HCT116 (cell line): ENCODE measurements around the gene ADARB1. TPM values are rescaled to one million over a fixed set of nuclear protein-coding genes. Genes with fewer than 3 reads are reported as not detected.

Experiments used
- ATAC-seq: fragments of 200-7000 bp; cut with Tn5 transposase; 2 replicates; pipeline ENCODE4 v1.9.1; 2020; ENCODE audit warnings: mild to moderate bottlenecking, moderate library complexity
- BruUV-seq: library from RNA; stranded (reverse); fragments of 400-500 nt; replicated peaks from 2 replicates; lab custom pipeline; 2021; lab: Mats Ljungman, UMichigan
- CTCF ChIA-PET: fragments of 300-600 bp; sonication (Branson Sonifier 250); formaldehyde crosslinking; loops from one replicate; lab custom pipeline; 2021; ENCODE audit warnings: antibody characterized with exemption; lab: Charles Lee
- POLR2A ChIA-PET: fragments of 300-600, 350-600 bp; sonication (Branson Sonifier 250); formaldehyde crosslinking; loops from one replicate; lab custom pipeline; 2021; ENCODE audit warnings: antibody characterized with exemption; lab: Charles Lee
- RAD21 ChIA-PET, 2 experiments: fragments of 300-600 bp; sonication (Branson Sonifier 250); formaldehyde crosslinking; loops; one replicate each; lab custom pipeline; 2023; ENCODE audit warnings: low total read pairs in 2 of 2; ENCODE audit not compliant: uncharacterized antibody in 2 of 2, unreplicated experiment in 2 of 2, low non-redundant PET in 1 of 2; lab: Charles Lee
- DNase-seq: peaks from one replicate; pipeline ENCODE4 v3.0.0-alpha.2; 2010; ENCODE audit warnings: low read depth, low spot score
- H2AFZ ChIP-seq: fragments of 200-600 bp; shearing (Covaris generic), sonication (generic); 2 replicates; pipeline ENCODE4 v1.6.1; 2017; ENCODE audit warnings: low read depth, mixed run types, mixed read lengths, antibody characterized with exemption, low read length; ENCODE audit not compliant: poor library complexity, severe bottlenecking
- H3K27ac ChIP-seq: 2 replicates; pipeline ENCODE4 v1.5.1; 2012; ENCODE audit warnings: low read depth, low read length
- H3K27me3 ChIP-seq: fragments of 200-600 bp; sonication (generic); 2 replicates; pipeline ENCODE4 v1.6.1; 2016; ENCODE audit warnings: mixed run types, low read length, mixed read lengths; ENCODE audit not compliant: insufficient read depth
- H3K36me3 ChIP-seq, 2 experiments: fragments of 200-500 bp in 1 of 2; fragments of 200-600 bp in 1 of 2; sonication (Bioruptor generic) in 1 of 2; sonication (generic) in 1 of 2; 2 replicates each; pipeline versions ENCODE4 v1.5.1 to v1.6.1; 2014 to 2016; ENCODE audit warnings: low read length in 2 of 2, inconsistent platforms in 1 of 2, mixed read lengths in 1 of 2, mixed run types in 1 of 2; ENCODE audit not compliant: insufficient read depth in 2 of 2, control insufficient read depth in 1 of 2
- H3K4me1 ChIP-seq, 2 experiments: fragments of 200-600 bp in 1 of 2; sonication (generic) in 1 of 2; 2 replicates each; pipeline versions ENCODE4 v1.5.1 to v1.6.1; 2012 to 2017; ENCODE audit warnings: low read length in 2 of 2, inconsistent platforms in 1 of 2, mild to moderate bottlenecking in 1 of 2, mixed read lengths in 1 of 2, mixed run types in 1 of 2, moderate library complexity in 1 of 2; ENCODE audit not compliant: insufficient read depth in 2 of 2, control insufficient read depth in 1 of 2
- H3K4me2 ChIP-seq: fragments of 200-600 bp; sonication (generic); 2 replicates; pipeline ENCODE4 v1.6.1; 2017; ENCODE audit warnings: mixed run types, low read length, mixed read lengths
- H3K4me3 ChIP-seq, 2 experiments: fragments of 200-600 bp in 1 of 2; sonication (generic) in 1 of 2; replicated peaks in 1 of 2; 2 replicates each; pipeline ENCODE4 v1.5.1; 2011 to 2016; ENCODE audit warnings: low read length in 2 of 2, control low read depth in 1 of 2, low read depth in 1 of 2, mild to moderate bottlenecking in 1 of 2, mixed read lengths in 1 of 2, mixed run types in 1 of 2
- H3K79me2 ChIP-seq: fragments of 200-600 bp; sonication (generic); 2 replicates; pipeline ENCODE4 v1.6.1; 2017; ENCODE audit warnings: mild to moderate bottlenecking, mixed run types, low read length, moderate library complexity, mixed read lengths; ENCODE audit not compliant: insufficient read depth
- H3K9ac ChIP-seq: fragments of 200-600 bp; sonication (generic); 2 replicates; pipeline ENCODE4 v1.6.1; 2016; ENCODE audit warnings: low read length, mixed read lengths
- H3K9me2 ChIP-seq: fragments of 200-600 bp; sonication (generic), shearing (Covaris generic); 2 replicates; pipeline ENCODE4 v1.6.1; 2017; ENCODE audit warnings: mixed run types, mild to moderate bottlenecking, moderate library complexity; ENCODE audit not compliant: insufficient read depth
- H3K9me3 ChIP-seq, 2 experiments: fragments of 200-500 bp in 1 of 2; fragments of 200-600 bp in 1 of 2; sonication (Bioruptor generic) in 1 of 2; sonication (generic) in 1 of 2; 2 replicates each; pipeline ENCODE4 v1.6.1; 2014 to 2017; ENCODE audit warnings: low read length in 2 of 2, mixed read lengths in 2 of 2, inconsistent platforms in 1 of 2, low read depth in 1 of 2, mild to moderate bottlenecking in 1 of 2, mixed run types in 1 of 2, moderate library complexity in 1 of 2; ENCODE audit not compliant: control insufficient read depth in 1 of 2, insufficient read depth in 1 of 2
- H4K20me1 ChIP-seq: fragments of 200-600 bp; sonication (generic), shearing (Covaris generic); 2 replicates; pipeline ENCODE4 v1.6.1; 2017; ENCODE audit warnings: mixed run types, mild to moderate bottlenecking, moderate library complexity; ENCODE audit not compliant: insufficient read depth
- CEBPB ChIP-seq: IDR thresholded peaks from 2 replicates; pipeline ENCODE4 v1.6.1; 2012; ENCODE audit warnings: low read depth
- EGR1 ChIP-seq: IDR thresholded peaks from 2 replicates; pipeline ENCODE4 v1.6.1; 2012; ENCODE audit warnings: low read depth
- EZH2 ChIP-seq: fragments of 200-600 bp; sonication (generic); IDR thresholded peaks from 2 replicates; pipeline ENCODE4 v1.6.1; 2017; ENCODE audit warnings: antibody characterized with exemption, mixed run types
- ZFX ChIP-seq: fragments of 450-650 bp; IDR thresholded peaks from 2 replicates; pipeline ENCODE4 v1.6.1; 2017
- intact Hi-C: fragments of 100-400 bp; cut with micrococcal nuclease; formaldehyde crosslinking; loops from 2 replicates; pipeline ENCODE4 v1.10.0; 2022
- total RNA-seq: library from RNA; stranded (reverse); gene quantifications from one replicate; pipeline ENCODE4 v1.2.1, GENCODE V29; 2021; ENCODE audit not compliant: unreplicated experiment

ADARB1 gene
- total RNA-seq, 1 experiment from 2014 or later: 13.5 TPM

DNA sequence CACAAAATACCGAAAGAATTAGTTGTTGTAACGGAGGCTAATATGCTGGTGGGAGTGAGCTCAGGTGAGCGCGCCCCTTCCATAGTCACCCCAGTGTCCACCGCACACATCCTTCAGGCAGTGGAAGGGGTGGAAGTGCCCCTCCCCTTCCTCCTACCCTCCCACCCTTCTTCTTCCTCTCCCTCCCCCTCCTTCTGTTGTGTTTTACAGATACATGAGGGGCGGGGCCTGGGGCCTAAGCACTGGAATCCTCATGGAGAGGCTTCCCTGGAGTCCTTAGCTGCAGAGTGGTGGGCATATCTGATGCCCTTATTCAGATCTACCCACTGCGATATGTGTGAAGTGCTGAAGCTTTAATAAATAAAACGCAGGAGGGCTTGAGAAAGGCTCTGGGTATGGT, 10.3 kb upstream of the ADARB1 start:
- H3K9ac ChIP-seq: no peak overlapping the region
- no peaks in the 10 kb centered on the region for H3K4me1 ChIP-seq
- H3K27ac ChIP-seq: no peak overlapping the region
- no peak overlapping the region for H3K4me2 ChIP-seq
- ChIA-PET CTCF (no interaction called here), RAD21 (interaction anchor here in 1 of 2 experiments (0.6 kb wide), 1 partner anchor 14 kb away, joined by 7 read pairs; no protein-coding TSS in a partner anchor), POLR2A (no interaction called here)
- no peaks in the 10 kb centered on the region for H3K27me3 ChIP-seq
- H3K9me2 ChIP-seq: no peaks in the 10 kb centered on the region
- H3K79me2 ChIP-seq: no peaks in the 10 kb centered on the region
- no peak for TF ChIP-seq ZFX
- no peak for TF ChIP-seq EGR1
- TF ChIP-seq EZH2: no peak
- DNase-seq (no peak), ATAC-seq (no peak)
- H3K4me3 ChIP-seq: no peak overlapping the region
- H4K20me1 ChIP-seq: no peaks in the 10 kb centered on the region
- no peak overlapping the region for H2AFZ ChIP-seq
- no peaks in the 10 kb centered on the region for H3K9me3 ChIP-seq
- no TSS peak for BruUV-seq
- no peaks in the 10 kb centered on the region for H3K36me3 ChIP-seq
- intact Hi-C loops: no loop called here

DNA sequence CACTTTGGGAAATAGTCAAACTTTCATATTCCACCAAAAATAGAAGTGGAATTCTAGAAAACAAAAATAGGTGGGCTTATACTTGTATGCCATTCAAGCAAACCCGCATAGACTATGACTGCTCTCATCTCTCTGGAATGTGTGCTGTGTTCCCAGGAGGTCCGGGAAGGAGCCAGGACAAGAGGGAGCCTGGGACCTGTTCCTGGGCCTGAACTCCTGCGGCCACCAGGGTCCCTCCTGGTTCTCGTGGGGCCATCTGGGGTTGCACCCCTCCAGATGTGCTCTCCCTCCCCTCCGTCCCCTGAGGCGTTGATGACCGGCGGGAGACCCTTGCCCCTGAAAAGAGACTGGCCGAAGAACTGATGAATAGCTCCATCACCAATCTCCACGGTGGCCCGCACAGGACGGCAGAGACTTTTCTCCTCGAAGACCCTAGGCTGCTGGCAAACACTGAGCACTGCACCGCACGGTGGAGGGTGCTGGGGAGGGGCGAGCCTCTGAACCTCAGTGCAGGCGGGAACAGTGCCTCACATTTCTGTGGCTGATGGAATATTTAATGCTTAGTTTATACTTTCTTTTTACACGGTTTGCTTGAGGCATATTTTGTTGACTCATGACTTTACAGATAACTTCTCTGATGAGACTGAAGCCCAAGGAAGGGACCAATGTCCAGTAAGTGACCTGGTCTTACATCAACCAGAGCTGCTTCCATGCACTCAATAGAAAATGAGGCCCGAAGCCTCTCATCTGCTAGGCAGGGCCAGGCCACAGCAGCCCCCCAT, 9.6 kb upstream of the ADARB1 start:
- no peak overlapping the region for H3K4me2 ChIP-seq
- ATAC-seq (no peak), DNase-seq (no peak)

More for the DNA sequence above, 9.6 kb upstream of the ADARB1 start:
- no peak for TF ChIP-seq EGR1
- TF ChIP-seq CEBPB: no peak
- Histone ChIP-seq H3K27ac (no peak overlapping the region), H3K4me1 (no peaks in the 10 kb centered on the region), H3K9me2 (no peaks in the 10 kb centered on the region), H3K36me3 (no peaks in the 10 kb centered on the region), H3K27me3 (no peaks in the 10 kb centered on the region), H3K79me2 (no peaks in the 10 kb centered on the region), H2AFZ (no peak overlapping the region), H3K9me3 (no peaks in the 10 kb centered on the region), H3K9ac (no peak overlapping the region), H4K20me1 (no peaks in the 10 kb centered on the region), H3K4me3 (no peak overlapping the region)
- intact Hi-C loops: no loop called here
- ChIA-PET CTCF (no interaction called here), POLR2A (no interaction called here), RAD21 (interaction anchor here in 1 of 2 experiments (0.6 kb wide), 1 partner anchor 14 kb away, joined by 7 read pairs; no protein-coding TSS in a partner anchor)
- no TSS peak for BruUV-seq
